Embryonic facial prominence (tissue), 1 donor: ENCODE results near the gene MSANTD3.
"Not testable (repeated sequence)": the region's sequence is repeated elsewhere in the genome, so short reads cannot be mapped to it uniquely, and the experiment has no call there.

Experiments used
- DNase-seq: peaks from one replicate; pipeline ENCODE4 v3.0.0-alpha.2; 2016; ENCODE audit errors: extremely low spot score

MSANTD3 gene

GRCh38 chr9:100428871-100429654 is 2.1 kb downstream of the MSANTD3 start:
- DNase-seq = no peak

DNA sequence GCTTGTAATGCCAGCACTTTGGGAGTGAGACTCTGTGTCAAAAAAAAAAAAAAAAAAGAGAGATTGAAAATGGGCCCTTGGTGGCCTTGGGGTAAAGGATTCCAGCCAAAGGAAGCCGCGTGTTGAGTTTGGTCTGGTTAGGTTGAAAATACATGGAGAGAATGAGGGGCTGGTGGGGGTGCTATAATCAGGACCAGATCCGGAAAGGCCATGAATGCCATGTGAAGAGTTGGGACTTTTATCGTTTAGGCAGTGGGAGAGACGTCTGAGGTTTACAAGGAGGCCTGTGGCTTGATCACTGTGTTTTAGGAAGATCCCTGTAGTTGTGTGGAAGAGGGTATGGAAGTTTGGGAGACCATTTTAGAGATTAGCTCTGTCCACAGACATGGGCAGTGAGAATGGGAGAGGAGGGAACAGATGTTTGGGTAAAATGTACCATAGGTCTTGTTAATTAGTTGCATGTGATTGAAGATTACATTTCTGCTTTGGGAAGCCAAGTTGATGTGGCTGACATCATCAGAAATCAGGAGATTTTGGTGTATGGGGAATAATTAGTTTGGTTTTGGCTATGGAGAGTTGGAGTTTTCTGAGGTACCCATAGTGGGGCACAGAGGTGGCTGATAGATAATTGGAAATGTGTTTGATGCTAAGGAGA is 3.5 kb downstream of the MSANTD3 start:
- DNase-seq = no peak

GRCh38 chr9:100431886-100432285 is 4.9 kb downstream of the MSANTD3 start:
- DNase-seq = no peak

- DNase-seq = no peak
Measured at GRCh38 chr9:100432736-100433135, 5.8 kb downstream of the MSANTD3 start.

- DNase-seq = no peak
Measured at GRCh38 chr9:100436571-100436970, 9.6 kb downstream of the MSANTD3 start.

DNA sequence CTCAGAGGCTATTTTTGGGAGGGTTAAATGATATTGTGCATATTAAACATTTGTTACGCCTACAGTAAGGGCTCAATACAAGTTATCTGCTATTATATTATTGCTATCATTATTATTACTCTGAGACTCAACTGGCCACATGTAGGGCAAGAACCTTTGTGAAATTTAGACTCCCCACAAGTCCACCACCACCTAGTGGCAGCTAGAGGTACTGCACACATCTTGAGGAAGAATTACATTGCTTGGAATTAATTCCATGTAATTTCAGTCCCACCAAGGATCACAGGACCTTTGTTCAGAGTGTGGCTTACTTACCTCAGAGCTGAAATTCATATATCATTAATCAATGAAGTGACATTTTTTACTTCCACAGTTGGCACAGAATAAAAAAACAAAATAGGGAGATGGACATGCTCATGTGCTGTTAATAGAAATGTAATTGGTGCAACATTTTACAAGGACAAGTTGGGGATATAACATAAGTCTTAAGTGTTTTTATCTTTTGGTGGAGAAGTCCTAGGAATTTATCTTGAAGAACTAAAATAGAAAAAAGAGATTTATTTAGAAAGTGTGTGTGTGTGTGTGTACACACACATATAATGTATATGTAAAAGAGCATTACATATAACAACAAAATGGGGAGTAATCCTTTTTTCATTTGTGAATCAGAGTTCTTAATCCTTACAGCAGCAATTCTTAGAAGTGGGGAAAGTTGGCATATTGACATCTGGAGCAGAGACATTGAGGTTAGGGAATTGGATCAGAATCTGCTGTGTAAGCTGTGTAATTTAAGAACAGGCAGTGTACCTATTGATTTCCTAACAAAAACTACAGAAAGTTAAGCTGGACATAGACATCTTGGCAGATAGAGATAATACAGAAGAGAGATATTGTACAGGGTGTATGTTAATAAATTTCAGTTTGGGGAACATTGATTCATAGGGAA is 11.2 kb downstream of the MSANTD3 start:
- no peak for DNase-seq

DNA sequence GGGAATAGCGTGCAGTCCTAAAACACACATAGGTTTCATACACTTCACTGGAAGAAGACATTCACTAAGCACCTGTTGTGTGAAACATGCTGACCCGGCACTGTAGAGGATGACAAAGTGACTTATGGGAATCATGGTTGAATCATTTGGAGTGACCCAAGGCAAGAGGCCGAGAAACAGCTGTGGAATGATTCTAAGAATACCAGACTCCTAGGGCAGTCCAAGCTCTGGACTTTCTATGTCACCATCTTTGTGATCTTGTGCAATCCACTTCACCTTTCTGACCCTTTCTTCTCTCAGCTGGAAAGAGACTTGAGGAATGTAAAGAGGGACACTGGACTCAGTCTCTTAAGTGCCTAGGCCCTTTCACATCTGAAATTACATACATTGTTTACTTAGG is 13.1 kb downstream of the MSANTD3 start:
- DNase-seq = no peak

GRCh38 chr9:100440487-100440886 is 13.5 kb downstream of the MSANTD3 start:
- not testable (repeated sequence) for DNase-seq

GRCh38 chr9:100441911-100442361 is 15.0 kb downstream of the MSANTD3 start:
- DNase-seq = no peak

DNA sequence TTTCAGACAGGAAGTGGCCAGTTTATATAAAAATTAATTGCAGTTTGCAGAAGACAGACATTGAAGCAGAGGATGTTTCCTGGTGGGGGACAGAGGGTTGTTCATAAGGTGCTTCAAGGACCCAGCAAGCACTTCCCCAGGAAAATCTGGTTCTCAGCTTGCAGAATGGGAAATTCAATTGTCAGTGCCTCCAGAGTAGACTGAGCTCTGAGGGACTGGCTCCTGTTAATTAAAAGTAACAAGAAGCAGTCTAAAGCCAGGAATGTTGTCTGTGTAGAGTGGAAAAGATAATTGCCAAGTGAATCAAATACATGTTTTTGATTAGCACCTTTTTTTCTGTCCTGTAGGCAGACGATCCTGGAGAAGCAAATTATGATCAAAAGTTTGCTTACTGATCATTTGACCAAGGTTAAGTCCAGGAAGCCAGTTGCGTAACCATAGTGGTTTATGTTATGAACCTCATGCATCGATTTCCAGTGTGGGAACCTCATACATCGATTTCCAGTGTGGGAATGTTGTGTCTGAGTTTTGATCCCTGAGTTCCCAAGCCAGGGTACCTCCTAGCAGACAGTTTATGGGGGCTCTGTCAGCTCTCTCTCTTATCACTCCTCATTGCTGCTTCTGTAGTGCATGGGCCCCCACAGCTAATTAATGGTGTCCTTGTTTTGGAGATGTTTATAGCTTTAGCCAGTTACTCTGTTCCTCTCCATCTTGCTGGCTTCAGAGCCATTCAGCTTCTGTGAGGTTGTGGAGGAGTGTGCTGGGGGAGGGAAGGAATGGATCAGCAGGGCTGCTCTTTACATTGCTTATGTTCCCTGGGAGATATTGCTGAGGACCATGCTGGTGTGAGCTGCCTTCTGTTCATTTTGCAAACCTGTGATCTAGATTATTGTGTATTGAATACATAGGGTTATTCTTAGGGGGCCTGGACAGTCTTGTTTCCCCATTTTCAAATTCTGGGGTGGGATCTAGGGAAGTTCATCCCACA is 17.1 kb downstream of the MSANTD3 start:
- DNase-seq = no peak

DNA sequence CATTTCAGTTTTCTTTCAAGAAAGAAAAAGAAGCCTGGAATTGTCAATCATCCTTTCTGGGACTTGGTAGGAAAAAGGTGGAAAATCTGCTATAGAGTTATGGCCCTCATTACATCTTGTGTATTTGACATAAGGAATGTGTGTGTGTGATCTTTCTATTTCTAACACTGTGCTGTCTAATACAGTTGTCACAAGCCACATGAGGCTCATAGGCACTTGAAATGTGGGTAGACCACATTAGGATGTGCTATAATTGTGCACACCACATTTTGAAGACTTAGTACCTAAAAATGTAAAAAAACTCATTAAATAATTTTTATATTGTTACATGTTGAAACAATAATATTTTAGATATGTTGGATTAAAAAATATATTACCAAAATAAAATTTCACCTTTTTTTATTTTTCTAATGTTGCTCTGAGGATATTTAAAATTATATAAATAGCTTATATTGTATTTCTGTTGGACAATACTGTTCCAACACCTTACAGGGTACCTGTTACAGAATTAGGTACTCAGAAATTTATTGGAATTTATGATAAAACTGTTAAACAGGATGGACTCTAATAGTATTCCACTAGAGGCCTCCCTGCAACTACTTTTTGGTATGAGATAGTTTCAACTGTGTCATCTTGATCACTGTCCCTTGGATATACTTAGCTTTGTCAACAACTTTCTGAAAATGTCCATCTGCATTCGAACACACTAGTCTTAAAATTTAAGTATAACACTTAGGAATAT is 18.4 kb downstream of the MSANTD3 start:
- no peak for DNase-seq

- DNase-seq = no peak
Measured at GRCh38 chr9:100445903-100446549, 19.1 kb downstream of the MSANTD3 start.

GRCh38 chr9:100447041-100447440 is 20.1 kb downstream of the MSANTD3 start:
- DNase-seq = no peak

GRCh38 chr9:100448266-100448665 is 21.3 kb downstream of the MSANTD3 start:
- no peak for DNase-seq

DNA sequence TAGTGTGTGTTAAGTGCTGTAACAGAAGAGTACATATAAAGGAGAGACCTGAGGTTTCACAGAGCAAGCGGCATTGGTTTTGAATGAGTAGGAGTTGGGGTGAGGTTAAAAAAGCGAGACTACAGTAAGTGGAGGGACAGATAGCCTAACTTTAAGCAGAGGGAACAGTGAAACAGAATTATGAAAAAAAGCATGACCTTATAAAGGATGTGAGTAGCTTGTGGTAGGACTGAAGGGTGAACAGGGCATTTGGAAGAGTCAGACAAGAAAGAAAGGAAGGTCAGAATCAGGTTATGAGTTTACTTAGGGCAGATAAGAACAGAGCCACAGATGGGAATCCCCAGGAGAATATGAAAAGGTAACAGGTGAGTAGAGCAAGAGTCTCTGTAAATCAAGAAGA is 22.5 kb downstream of the MSANTD3 start:
- DNase-seq = no peak

DNA sequence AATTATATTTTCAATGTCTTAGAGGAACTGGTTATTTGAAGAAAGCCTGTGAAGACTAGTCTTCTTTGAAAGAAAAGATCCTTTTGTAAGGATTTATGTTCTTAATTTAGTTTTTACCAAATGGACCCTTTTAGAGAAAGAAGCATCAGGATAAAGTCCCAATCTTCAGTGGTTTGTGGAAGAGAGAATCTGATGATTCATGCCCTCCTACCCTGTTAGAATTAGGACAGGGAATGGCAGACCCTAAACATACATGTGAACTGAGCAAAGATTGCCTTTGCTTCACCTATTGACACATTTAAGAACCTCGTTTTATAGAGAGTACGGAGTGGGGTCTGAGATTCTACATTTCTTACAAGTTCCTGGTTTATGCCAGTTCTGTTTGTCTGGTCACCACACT is 26.0 kb downstream of the MSANTD3 start:
- no peak for DNase-seq

DNA sequence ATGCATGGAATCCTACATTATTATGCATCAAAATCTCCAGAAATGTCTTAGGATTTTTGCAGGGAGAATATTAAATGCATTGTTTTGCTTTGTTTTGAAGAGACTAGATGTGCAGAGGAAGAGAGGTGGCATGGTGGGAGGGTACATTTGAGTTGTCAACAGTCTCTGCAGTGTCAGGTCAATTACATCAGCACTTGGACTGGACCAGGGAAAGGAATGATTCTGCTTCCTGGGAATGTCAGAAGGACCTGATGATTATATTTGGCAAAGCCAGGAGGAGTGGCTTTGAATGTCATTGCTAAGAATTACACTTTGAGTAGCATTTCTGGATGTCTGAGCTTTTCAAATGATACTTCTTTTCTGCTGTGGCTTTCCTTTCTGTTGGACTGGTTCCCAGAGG is 28.5 kb downstream of the MSANTD3 start:
- no peak for DNase-seq

DNA sequence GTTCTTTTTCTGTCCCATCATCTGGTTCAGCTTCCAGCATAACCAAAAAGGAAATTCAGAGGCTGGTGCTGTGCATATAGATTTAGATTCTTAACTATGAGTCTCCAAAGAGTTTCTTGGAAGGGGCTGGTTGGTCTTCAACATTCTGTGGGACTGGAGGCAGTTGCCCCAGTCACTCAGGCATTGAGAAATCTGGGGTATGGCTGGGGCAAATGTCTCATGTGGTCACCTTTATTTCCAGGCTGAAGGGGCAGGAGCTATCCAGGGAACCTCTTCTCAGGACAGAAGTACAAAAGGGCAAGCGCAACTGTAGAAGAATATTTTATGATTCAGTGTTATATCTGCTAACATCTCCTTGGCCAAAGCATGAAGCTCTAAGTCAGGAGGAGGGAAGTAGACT is 30.6 kb downstream of the MSANTD3 start:
- no peak for DNase-seq

- DNase-seq = no peak
Measured at GRCh38 chr9:100459963-100460362, 33.0 kb downstream of the MSANTD3 start.

DNA sequence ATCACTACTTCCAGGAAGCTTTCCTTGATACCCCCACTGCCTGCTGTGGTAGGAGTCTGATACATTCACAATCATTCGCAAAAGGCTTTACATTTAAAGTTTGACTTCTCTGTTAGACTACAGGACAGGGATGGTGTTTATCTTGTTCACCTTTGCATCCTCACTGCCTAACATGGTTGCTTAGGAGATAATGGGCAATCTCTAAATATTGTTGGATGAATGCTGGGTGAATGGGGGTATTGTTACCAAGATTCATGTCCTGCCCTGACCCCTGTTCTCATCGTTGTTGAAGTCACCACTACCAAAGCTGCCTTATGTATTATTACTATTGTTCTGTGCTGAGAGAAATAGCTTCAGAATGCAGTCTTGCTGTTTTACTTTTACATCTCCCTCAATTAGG is 38.3 kb downstream of the MSANTD3 start:
- DNase-seq = no peak
